Testis (tissue), 2 donors: Measurements from ENCODE around the gene IER5.
"Not testable (repeated sequence)": the region's sequence is repeated elsewhere in the genome, so short reads cannot be mapped to it uniquely, and the experiment has no call there.

Experiments
- CTCF ChIP-seq, 3 experiments: fragments of 450-650 bp in 2 of 3; fragments of 200-600 bp in 1 of 3; sonication (generic) in 1 of 3; IDR thresholded peaks; one replicate each; pipeline ENCODE4 v1.5.1; 2016 to 2019; ENCODE audit warnings: antibody characterized with exemption in 3 of 3, mild to moderate bottlenecking in 2 of 3, moderate library complexity in 1 of 3
- POLR2A ChIP-seq: fragments of 450-650 bp; IDR thresholded peaks from one replicate; pipeline ENCODE4 v1.6.1; 2017; ENCODE audit warnings: antibody characterized with exemption, mild to moderate bottlenecking, moderate library complexity

- not testable (repeated sequence) for TF ChIP-seq CTCF (IDR thresholded peaks at IDR 0.05); POLR2A
Measured at GRCh38 chr1:181115971-181116370, 27.5 kb downstream of the IER5 start.
